HG02943 (cell line): ENCODE measurements around the gene TRIL.

Experiments
- ATAC-seq: cut with Tn5 transposase; IDR thresholded peaks from one replicate; pipeline ENCODE4 v1.9.1; 2021; ENCODE audit warnings: mild to moderate bottlenecking, low read depth, moderate library complexity; ENCODE audit not compliant: unreplicated experiment

TRIL gene

DNA sequence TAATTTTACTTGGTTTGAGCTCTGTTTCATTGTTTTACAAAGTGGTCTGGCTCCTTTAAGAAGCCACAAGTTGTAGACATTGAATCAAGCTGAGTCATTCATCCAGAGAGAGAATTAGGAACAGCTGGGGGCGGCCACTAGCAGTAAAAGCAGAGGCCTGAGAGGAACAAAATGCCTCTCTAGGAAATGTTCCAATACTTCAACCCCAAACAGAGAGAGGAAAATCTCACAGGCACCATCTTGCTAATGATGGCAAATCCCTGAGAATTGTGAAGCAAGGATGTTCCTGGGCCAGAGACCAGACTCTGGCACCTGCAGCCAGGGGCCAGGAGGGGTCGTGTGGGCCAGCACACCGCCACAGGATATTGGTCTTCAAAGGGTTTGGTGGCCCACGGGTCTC, 26.5 kb upstream of the TRIL start:
- no peak for ATAC-seq

DNA sequence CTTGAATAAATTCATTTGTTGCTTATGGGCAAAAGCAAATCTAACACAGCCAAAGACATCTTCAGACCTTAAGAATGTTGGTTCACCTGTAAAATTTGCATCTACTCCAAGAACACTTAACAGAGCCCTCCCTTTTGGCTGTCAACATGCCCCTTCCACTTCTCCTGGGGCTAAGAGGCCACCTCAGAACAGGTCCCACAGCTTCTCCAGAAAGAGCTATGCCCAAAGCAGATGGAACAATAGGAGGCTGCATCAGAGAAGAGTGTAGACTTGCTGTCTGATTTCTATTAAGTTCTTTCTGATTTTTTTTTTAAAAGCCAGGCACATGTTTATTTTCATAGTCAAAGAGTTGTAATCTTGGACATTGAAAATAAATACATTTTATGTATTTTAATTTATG, 26.1 kb upstream of the TRIL start:
- ATAC-seq: no peak

DNA sequence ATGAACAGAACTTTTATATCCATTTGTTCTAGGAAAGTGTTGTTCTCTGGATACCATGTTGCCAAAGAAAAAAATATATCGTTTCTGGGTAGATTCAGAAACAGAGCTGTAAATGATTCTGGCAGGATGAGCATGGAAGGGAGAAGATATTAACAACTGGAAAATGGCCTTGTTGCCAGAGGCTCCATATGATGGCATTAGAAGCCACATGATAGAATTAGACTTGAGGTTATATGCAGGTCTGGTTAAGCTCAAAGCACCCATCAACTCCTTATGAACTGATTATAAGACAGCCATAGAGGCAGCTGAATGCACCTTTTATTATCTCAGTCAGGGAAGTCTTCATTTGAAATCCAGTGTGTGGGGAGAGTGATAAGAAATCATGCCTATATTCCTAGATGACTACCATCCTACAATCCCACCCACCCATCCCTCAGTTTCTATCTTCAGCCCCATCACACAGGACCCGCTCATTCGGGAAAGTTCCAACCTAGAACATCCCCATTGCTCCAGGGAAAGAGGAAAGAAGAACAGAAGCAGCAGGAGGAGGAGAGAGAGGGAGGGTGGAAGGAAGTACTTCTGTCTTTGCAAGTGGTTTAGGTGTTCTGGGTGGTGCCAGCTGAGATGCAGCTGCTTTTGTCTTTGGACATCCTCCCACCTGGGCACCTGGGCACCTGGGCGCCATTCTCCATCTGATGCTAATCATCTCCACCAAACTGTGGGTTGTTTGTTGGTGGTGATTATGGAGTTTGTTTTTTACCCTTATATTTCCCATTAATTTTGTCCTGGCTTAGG, 25.5 kb upstream of the TRIL start:
- ATAC-seq: no peak

DNA sequence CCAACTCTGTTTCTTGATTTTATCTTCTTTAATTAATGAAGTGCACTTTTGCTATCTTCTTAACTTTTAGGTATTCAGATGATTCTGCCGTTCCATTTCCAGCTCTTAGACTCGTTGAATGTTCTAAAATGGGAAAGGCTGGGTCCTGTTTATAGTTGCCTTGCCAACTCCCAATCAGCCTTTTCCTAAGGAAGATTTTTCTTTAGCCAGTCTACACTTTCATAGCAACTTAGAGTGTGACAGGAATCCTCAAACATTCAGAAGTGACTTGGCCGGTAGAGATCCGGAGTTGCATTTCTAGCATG, 23.0 kb upstream of the TRIL start:
- no peak for ATAC-seq

DNA sequence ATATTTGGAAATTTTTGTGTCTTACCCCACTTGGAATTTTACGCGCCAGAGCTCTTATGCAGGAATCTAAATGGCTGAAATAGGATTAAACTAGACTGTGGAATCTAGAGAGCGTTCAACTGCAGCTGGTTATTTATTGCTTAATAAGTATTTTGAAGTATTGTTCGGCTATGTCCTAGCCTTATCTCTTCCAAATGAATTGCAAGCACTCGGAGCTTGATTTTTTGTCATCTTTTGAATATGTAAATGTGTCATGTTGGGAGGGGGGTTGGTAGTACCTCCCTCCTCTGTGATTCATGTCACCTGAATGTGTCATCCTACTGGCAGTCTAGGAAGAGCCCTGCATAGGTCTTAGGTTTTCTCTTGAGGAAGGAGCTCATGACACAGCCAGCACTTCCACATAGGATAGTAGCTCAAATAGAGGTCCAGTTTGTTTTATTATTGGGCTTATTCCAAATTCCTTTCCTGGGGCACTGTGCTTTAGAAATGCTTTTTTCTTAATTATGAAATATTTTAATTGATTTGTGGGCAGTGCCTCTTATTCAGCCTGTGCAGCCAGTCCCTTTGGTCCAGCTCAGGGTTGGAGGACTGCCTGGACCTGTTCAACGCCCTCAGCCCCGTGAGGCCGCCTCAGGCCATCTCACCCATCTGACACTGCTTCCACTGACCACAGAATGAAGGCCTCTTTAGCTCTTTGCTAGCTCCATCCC, 22.5 kb upstream of the TRIL start:
- ATAC-seq: no peak

DNA sequence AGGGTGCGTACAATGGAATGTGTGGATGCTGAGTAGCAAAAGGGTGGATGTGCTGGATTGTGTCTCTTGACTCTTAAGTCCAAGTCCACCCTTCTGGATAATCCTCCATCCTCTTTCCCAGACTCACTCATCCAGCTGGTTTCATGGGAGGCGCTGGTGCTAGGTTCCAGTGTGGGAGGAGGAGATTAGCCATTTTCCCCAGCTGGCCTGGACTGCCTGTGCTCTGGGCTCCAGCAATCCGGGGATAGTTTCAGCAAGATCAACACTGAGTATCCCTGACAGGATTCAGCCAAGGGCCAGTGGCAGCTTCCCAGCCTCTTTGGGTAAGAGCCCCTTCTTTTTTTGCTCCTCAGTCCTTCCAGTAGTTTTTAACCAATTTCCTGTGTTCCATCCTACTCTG, 21.6 kb upstream of the TRIL start:
- ATAC-seq: no peak

DNA sequence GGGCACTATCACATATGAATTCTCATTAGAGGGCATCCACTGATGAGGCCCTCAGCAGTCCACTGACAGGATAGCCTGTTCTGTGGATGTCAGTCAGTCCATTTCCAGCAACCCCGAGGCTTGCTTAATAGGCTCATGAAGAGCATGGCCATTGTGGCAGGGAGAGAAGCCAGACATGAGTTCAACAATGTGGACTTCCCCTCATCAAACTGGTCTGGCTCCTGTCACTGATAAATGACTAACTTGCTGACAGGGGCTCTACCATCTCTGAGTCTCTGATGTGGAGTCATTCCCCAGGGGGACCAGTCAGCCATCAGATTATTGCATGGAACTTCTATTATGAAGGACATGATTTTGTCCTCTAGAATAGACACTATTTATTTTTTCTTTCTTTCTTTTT, 19.8 kb upstream of the TRIL start:
- ATAC-seq: no peak

DNA sequence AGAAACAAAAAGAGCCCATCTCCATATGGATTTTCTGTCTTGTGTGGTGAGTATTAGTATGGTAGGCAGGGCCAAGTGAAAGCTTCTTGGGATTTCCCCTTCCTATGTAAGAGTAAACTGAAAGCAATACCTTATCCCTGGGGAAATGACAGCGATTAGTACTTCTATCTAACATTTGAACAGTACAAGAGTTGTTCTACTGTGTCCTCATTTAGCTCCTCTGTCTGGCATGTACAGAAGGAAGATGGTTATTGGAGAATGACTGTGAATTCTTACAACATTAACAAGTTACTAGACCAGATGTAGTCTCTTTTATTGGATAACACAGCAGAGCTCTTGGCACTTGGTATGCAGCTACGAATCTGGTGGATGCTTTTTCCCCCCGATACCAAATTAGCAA, 17.9 kb upstream of the TRIL start:
- ATAC-seq: no peak

DNA sequence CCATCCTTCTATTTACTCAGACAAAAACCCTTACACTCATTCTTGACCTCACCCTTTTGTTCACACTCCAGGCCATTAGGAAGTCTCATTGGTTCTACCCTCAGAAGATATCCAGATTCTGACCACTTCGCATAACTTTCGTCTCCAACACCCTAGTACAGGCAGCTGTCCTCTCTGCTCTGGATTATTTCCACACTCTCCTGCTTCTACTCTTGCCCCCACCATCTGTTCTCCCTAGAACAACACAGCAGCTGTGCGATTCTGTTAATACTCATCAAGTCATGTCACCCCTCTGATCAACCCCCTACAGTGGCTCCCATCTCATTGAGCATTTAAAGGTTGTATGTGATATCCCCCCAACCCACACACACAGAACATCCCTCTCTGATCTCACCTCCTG, 15.5 kb upstream of the TRIL start:
- no peak for ATAC-seq

DNA sequence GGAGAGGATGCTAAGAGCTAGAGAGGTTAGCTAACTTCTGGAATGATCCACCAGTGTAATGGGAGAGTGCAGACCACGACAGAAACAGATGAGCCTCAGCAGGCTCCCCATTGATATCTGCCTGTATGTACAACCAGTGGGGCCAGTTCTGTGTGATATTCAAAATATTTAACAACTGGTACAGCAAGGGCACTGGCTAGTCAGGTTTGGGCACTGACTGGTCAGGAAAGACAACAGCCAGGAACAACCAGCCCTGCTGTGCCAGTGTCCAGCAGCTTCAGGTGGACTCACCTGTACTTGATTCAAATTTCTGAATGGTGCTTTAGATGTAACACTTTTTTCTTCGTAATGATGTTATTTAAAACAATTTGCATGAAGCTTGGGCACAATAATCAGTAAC, 5.9 kb upstream of the TRIL start:
- ATAC-seq: no peak

DNA sequence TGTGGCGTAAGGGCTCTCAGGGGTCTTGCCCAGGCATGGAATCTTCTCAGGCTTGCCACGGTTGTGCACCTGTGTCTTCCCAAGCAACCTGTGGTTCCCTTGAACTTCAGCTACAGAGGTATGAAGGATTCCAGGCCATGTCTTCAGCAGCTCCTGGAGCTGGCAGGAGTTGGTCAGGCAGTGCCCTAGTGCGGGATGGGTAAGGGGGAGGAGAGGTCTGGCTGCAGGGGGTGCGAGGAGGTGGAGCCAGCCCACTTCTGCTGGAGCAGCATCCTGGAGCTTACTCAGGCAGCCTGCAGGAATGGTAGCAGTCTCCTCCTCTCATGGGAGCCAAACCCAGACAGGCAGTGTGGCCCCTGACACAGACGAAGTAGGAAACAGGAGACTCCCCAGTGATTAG, 3.8 kb upstream of the TRIL start:
- no peak for ATAC-seq

DNA sequence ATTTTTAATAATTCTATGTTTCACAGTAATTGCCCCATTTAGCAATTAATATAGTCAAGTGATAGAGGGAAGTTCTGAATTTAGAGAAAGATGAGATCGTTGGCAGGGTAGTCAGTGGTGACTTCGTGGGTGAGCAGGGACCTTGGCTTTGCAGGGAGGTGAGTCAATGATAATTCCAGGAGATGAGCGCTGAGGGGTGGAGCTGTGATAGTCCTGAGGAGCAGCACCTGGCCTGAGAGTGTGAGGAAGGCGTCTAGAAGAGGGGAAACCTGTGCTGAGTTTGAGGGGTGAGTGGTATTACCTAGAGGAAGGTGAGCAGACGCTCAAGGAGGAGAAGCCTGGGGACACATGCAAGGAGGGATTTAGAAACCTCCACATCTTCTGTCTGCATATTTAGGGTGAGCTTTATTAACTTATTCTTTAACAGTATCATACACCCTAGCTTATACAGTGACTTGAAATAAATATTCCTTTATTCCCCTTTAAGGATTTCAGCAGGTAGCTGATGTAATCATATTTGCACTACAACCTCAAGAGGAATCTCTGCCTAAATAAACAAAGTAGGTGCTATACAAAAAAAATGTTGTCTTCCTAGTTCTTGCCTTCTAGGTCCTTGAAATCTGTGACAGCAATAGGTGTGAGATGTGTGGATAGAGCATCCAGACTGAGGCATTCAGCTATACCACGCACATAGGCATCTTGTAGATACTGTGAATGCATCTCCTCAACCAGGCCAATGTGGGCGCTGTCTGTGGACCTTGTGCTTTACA, 2.1 kb upstream of the TRIL start:
- ATAC-seq: no peak

DNA sequence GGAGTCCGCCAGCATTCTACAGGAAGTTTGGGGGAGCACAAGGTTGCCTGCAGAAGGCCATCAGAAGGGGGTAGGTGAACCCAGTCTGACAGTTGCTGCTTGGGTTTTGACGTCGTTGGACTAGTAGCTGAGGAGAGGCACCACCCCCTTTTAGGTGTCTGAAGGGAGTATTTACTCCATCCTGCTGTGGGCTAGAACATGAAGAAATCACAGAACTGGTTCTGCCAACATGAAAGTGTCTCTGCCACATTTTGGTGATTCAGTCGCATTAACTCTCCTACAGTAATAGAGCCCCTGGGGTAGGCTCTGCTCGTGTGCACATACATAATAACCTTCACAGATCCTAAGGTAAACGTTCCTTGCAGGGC, 834 bp upstream of the TRIL start:
- no peak for ATAC-seq

DNA sequence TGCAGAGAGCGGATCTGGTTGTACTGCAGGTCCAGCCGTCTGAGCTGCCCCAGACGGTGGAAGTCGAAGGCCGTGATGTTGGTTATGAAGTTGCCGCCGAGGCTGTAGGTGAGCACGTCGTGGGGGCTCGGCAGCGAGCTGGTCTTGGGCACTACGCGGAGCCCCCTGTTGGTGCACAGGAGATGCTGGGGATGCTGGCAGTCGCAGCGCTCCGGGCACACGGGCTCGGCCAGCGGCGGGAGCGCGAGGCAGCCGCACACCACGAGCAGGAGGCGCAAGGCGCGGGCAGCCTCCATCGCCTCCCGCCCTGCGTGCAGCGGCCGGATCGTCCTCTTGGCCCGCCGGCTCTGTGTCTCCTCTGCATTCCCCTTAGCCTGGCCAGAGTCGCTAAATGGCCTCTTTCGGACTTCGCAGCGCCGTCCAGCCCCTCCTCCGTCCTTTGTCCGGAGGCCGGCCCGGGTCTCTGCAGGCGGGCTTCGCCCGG, 337 bp downstream of the TRIL start:
- ATAC-seq: no peak

DNA sequence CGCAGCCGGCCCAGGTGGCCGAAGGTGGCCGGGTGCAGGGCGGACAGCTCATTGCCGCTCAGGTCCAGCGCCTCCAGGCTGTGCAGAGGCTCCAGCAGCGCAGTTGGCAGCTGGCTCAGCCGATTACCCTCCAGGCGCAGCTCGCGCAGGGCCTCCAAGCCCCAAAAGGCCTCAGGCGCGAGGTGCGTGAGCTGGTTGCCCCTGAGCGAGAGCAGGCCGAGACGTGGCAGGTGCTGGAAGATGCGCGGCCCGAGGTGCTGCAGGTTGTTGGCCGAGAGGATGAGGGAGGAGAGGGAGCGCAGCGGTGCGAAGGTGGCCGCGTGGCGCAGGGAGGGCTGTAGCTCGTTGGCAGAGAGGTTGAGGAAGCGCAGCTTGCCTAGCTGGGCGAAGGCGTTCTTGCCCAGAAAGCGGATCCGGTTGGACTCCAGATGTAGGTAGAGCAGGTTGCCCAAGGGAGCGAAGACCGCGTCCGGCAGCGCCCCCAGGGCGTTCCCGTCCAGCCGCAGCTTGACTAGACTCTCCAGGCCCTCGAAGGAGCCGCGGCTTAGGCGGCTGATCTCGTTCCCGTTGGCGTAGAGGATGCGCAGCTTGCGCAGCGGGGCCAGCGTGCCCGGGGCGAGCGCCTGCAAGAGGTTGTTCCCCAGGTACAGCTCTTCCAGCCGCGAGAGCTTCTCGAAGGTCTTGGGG, 923 bp downstream of the TRIL start:
- no peak for ATAC-seq

DNA sequence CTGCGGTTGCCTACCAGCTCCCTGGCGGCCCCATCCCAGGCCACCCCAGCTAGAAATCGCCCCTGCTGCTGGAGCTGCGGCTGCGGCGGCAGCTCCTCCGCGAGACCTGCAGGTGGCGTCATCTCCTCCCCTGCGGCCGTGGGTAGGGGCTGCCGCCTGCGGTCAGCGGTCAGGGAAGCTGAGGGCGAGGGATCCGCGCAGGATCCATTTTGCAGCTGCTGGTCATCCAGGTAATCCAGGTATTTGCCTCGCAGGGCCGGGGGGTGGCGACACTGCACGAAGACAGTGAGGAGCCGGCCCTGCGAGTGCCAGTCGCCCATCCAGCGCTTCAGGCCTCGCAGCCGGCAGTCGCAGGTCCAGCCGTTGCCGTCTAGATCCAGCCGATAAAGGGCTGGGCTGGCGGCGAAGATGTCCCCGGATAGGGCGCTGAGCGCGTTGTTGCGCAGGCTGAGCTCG, 1.5 kb downstream of the TRIL start:
- ATAC-seq: no peak

DNA sequence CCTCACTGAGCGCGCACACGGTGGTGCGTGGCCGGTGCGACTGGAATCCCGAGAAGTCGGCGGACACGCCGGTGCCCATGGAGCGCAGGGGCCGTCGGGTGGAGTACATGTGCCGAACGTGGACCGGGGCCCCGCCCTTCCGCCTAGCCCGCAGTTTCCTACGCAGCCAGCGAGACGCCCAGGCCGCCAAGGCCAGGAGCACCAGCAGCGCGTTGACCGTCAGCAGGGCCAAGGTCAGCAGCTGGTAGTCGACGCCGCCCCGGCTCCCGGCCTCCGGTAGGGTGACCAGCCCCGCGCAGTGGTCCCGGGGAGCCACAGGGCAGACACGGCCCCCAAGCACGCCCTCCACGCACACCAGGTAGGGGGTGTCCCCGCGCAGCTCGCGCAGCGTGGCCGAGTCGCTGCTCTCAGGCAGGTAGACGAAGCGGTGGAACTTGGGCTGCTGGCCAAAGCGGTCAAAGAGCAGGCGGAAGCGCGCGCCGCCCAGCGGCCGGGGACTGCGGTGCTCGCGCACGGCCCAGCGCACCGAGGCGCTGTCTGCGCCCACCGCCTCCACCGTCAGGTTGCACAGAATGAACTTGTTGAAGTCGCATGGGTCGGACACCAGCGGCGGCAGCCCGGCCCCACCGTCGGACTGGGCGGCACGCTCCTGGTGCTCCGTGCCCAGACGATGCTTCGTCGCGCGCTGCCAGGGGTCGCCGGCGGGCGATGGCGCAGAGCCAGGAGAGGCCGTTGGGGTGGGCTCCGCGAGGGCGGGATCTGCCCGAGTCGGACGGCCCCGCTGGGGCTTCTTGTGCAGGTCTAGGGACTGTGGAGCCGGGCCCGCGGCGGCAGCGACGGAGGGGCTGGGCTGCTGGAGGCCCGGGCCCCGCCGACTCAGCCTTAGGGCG, 2.2 kb downstream of the TRIL start:
- no peak for ATAC-seq

DNA sequence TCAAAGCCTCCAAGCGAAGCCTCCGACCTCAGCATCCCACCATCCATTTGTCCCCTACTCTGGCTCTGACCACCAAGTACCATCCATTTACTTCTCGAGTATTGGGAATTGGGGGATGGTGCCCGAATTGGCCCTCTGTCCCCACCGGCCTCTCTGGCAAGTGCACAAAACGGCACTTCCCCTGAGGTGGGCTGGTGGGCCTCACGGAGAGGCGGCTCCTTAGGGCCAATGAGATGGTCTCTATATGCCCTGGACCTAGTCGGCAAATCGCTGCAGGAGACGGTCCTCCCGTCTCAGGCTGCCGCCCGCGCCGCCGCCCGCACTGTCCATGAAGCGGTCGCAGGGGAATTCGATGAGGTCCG, 2.8 kb downstream of the TRIL start:
- no peak for ATAC-seq

DNA sequence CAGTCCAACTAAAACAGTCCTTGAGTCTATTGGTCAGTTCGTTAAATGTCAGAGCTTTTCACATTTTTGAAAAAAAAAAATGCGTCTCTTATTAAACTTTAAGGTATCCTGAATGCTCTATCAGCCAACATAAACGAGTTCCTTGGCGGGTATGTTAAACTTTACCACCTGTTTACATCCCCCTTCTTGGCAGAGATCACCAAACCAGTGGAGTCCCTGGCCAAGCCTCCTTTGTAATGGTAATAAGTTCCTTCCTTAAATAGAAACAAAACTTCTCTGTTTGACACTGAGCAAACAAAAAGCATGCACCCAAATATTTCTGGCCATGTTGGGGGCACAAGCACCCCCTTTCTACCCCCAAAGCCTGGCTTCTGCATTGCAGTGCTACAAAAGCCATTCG, 3.2 kb downstream of the TRIL start:
- no peak for ATAC-seq

DNA sequence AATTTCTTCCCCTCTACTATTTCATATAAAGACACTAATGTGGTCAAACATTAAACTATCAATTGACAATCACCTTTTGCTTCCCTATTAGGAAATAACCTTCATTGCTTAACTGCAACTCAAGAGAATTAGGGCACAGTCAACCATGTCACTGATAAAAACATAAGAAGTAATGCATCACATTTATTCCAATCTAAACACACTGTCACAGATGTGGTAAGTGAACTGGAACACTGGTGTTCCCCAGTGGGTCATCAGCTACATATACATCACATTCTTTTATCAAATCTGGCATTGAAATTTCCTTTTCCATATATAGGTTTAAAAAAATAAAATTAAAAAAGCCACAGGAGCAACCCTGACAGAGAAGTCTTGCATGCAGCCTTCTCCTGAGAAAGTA, 3.7 kb downstream of the TRIL start:
- no peak for ATAC-seq
